ENCODE results near the gene DNAJC22. TPM values are rescaled to one million over a fixed set of nuclear protein-coding genes. Genes with fewer than 3 reads are reported as not detected.

DNAJC22 gene
- total RNA-seq, 4 donors from 2014 or later = 1.8 to 9.2 (median 3.0) TPM; not detected in 1

DNA sequence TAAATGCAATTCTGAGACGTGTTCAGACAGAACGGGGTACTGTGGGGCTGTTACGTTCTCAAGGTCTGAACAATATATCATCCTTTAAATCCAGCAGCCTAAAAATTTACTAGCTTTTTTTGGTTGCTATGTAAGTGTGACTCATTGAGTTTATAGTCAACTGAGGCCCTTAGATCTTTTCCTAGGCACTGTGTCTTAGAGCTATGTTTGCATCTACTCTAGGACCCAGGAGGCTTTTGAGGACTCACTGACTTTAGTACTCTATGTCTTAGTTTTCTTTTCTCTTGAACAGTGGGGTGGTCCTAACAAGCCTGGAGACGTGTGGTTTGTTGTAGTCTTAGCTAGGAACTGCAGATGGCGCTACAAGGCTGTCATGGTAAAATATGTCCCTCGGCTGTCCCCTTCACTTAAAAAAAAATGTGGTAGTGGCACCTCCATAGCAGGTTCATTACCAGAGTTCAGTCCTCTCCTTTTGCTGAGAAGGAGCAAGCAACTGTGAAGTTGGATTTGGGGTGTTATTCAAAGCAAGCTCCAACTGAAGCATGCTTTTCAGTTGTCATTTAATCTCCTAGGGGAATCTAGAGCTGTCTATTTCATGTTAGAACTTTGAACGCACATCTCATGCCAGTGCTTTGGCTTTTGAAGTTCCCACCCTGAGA is 11.9 kb downstream of the DNAJC22 start:
- TF ChIP-seq, protein P1, sequence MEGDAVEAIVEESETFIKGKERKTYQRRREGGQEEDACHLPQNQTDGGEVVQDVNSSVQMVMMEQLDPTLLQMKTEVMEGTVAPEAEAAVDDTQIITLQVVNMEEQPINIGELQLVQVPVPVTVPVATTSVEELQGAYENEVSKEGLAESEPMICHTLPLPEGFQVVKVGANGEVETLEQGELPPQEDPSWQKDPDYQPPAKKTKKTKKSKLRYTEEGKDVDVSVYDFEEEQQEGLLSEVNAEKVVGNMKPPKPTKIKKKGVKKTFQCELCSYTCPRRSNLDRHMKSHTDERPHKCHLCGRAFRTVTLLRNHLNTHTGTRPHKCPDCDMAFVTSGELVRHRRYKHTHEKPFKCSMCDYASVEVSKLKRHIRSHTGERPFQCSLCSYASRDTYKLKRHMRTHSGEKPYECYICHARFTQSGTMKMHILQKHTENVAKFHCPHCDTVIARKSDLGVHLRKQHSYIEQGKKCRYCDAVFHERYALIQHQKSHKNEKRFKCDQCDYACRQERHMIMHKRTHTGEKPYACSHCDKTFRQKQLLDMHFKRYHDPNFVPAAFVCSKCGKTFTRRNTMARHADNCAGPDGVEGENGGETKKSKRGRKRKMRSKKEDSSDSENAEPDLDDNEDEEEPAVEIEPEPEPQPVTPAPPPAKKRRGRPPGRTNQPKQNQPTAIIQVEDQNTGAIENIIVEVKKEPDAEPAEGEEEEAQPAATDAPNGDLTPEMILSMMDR (IDR thresholded peaks at IDR 0.05) = peak in 1 of 3 donors; percentile 36
- DNase-seq (ENCODE audit: low spot score) (no peak), ATAC-seq (ENCODE audit: low FRiP score) (no peak)

DNA sequence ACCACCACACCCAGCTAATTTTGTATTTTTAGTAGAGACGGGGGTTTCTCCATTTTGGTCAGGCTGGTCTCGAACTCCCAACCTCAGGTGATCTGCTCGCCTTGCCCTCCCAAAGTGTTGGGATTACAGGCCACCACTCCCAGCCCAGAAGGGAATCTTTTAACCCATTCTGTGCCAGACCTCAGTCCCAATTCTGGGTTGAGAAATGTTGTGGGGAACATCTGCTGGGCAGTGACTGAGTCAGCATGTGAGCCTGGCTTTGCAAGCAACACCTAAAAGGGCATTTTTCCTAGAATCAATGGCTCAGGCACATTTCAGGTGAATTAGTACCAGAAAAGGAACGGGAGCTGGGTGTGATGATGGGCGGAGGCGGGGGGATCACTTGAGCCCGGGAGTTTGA is 13.0 kb downstream of the DNAJC22 start:
- TF ChIP-seq, protein P1 (IDR thresholded peaks at IDR 0.05) = no peak
- DNase-seq (ENCODE audit: low spot score) (no peak), ATAC-seq (ENCODE audit: low FRiP score) (no peak)

DNA sequence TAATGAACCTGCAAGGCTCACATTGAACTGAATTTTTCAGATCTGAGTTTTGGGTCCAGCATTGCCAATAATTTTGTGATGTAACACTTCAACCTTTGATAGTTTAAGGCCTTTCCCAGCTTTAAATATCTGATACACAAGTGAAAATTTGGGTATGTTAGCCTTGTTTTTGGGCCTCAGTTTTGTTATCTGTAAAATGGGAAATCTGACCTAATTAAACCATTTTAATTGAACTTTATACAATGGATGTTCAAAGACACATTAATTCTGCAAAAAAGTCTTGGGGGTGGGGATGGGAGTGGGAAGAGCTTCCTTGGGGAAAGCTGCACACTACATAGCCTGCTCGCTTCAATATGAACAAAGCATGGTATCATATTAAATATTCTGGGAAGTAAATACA is 15.4 kb downstream of the DNAJC22 start:
- TF ChIP-seq, protein P1 (IDR thresholded peaks at IDR 0.05) = no peak
- no peak for DNase-seq (ENCODE audit: low spot score)
- ATAC-seq (ENCODE audit: low FRiP score) = no peak

DNA sequence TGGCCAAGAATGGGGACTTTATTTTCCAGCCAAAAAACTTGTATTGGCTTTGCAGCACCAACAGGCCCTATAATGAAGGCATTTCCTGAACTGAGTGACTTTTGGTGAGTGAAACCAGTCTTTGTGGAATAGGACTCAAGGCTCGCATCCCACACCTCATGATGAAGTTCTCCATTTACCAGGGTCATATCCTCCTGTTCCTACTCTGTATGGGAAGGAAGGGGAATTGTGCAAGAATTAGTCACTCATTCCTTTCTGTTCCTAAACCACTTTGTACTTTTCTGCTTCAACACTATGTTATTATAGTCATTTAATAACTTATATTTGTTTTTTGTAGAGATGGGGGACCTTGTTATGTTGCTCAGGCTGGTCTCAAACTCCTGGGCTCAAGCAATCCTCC is 18.3 kb downstream of the DNAJC22 start:
- DNase-seq (ENCODE audit: low spot score) (no peak), ATAC-seq (ENCODE audit: low FRiP score) (no peak)
- TF ChIP-seq, protein P1 (IDR thresholded peaks at IDR 0.05) = no peak

DNA sequence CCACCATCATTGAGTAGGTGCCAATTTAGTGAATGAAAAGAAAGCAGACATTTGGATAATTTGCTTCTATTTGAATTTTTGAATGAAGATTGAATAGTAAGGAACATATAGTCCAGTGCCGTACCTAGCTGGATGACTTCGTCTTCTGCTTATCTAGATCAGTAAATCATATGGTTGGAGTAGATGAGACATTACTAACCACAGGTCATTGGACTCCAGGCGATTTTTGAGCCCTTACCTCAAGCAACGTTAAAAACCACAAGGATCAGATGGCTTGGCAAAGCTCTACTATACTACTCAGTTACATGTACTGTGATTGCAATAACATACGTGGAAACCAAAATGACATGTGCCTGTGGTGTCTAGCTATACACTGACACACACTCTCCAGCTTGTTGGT is 18.9 kb downstream of the DNAJC22 start:
- TF ChIP-seq, protein P1 (IDR thresholded peaks at IDR 0.05) = no peak
- no peak for DNase-seq (ENCODE audit: low spot score)

DNA sequence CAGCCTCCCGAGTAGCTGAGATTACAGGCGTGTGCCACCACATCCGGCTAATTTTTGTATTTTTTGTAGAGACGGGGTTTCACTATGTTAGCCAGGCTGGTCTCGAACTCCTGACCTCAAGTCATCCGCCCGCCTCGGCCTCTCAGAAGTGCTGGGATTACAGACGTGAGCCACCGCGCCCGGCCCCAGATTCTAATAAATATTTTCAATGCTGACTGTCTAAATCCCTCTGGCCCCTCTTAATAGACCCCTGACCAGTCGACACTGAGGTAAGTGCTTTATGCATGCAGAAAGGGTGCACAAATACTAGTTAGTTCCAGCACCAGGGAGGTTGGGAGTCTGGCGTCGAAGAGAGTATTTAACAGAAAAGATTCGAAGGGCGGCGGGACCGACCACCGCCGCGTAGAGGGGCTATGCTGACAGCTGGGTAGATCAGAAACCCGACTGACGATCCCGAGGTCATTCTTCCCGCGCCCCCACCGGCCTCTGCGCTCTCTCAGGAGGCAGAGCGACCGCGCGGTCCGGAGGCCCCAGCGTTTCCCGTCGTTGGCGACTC is 19.5 kb downstream of the DNAJC22 start:
- ATAC-seq (ENCODE audit: low FRiP score) (peak; percentile 19), DNase-seq (ENCODE audit: low spot score) (no peak)
- TF ChIP-seq, protein P1 (IDR thresholded peaks at IDR 0.05) = no peak

More for the DNA sequence above, 18.9 kb downstream of the DNAJC22 start:
- ATAC-seq (ENCODE audit: low FRiP score) = no peak
